Adrenal gland (tissue), 5 donors: ENCODE measurements around the gene HBZ.

Source experiments
- CTCF ChIP-seq, 6 experiments: fragments of 450-650 bp in 4 of 6; fragments of 200-600 bp in 2 of 6; sonication (generic) in 1 of 6; IDR thresholded peaks; 1 replicate in 5 of 6; 2 replicates in 1 of 6; pipeline versions ENCODE4 v1.5.1 to v1.8.0; 2016 to 2021; ENCODE audit warnings: antibody characterized with exemption in 6 of 6, mild to moderate bottlenecking in 2 of 6, moderate library complexity in 1 of 6
- POLR2A ChIP-seq, 2 donors: fragments of 450-650 bp; IDR thresholded peaks; one replicate each; pipeline ENCODE4 v1.6.1; 2017; ENCODE audit warnings: antibody characterized with exemption in 2 of 2, mild to moderate bottlenecking in 2 of 2, moderate library complexity in 1 of 2
- donor health status: DM: no; HTN: no; CAD: no.

GRCh38 chr16:203246-203645 is 50.8 kb downstream of the HBZ start:
- TF ChIP-seq CTCF (IDR thresholded peaks at IDR 0.05) (no peak), POLR2A (IDR thresholded peaks at IDR 0.05) (no peak)
